NCI-H1436 (cell line): Measurements from ENCODE around the gene RNU2-1.
"Not testable (repeated sequence)": the region's sequence is repeated elsewhere in the genome, so short reads cannot be mapped to it uniquely, and the experiment has no call there.

Source experiments
- DNase-seq: peaks from one replicate; lab custom pipeline; 2025; lab: John Stamatoyannopoulos, UW

Gene RNU2-1

DNA sequence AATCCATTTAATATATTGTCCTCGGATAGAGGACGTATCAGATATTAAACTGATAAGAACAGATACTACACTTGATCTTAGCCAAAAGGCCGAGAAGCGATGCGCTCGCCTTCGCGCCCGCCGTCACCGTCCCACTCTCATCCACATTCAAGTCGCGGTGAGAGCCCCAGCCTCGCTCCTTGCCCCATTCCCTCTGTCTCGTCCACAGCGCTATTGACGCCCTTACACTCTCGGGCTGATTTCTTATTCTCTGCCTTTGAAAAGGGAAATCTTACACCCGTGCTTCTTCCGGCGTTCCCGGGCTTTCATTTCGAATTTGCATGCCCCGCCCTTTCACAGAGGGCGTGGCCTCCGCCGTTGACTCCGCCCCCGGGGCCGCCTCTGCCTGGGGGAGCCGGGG is at the start of gene RNU2-1:
RNU2-1 (minus strand) TSS at position 101 of the 400 bp plus-strand sequence.
- DNase-seq: not testable (repeated sequence)

DNA sequence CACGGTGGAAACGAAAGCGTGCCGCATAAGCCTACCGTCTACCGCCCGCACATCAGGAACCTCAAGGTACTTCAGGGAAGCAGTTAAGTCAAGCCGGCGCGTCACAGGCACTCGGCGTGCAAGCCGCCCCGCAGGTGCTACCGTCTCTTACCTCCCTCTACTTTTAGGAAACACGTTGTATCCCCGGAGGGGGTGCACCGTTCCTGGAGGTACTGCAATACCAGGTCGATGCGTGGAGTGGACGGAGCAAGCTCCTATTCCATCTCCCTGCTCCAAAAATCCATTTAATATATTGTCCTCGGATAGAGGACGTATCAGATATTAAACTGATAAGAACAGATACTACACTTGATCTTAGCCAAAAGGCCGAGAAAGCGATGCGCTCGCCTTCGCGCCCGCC is 39.1 kb upstream of the RNU2-1 start:
- DNase-seq: not testable (repeated sequence)

DNA sequence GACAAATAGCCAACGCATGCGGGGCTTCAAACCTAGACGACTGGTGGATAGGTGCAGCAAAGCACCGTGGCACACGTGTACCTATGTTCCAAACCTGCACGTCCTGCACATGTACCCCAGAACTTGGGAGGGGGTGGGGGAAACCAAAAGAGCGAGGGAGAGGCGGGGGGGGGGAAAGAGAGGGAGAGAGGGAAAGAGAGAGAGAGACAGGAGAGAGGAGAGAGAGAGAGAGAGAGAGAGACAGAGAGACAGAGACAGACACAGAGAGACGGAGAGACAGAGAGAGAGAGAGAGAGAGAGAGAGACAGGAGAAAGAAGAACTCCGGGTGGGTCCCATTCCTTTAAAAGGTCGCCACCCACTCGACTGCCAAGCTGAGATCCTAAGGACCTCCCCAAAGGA is 38.7 kb upstream of the RNU2-1 start:
- not testable (repeated sequence) for DNase-seq

DNA sequence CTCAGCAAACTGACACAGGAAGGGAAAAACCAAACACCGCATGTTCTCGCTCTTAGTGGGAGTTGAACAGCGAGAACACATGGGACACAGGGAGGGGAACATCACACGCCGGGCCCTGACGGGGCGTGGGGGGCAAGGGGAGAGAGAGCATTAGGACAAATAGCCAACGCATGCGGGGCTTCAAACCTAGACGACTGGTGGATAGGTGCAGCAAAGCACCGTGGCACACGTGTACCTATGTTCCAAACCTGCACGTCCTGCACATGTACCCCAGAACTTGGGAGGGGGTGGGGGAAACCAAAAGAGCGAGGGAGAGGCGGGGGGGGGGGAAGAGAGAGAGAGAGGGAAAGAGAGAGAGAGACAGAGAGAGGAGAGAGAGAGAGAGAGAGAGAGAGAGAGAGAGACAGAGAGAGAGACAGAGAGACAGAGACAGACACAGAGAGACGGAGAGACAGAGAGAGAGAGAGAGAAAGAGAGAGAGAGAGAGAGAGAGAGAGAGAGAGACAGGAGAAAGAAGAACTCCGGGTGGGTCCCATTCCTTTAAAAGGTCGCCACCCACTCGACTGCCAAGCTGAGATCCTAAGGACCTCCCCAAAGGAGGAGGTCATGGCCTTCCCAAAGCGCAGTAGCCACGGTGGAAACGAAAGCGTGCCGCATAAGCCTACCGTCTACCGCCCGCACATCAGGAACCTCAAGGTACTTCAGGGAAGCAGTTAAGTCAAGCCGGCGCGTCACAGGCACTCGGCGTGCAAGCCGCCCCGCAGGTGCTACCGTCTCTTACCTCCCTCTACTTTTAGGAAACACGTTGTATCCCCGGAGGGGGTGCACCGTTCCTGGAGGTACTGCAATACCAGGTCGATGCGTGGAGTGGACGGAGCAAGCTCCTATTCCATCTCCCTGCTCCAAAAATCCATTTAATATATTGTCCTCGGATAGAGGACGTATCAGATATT is 37.1 kb upstream of the RNU2-1 start:
- not testable (repeated sequence) for DNase-seq

DNA sequence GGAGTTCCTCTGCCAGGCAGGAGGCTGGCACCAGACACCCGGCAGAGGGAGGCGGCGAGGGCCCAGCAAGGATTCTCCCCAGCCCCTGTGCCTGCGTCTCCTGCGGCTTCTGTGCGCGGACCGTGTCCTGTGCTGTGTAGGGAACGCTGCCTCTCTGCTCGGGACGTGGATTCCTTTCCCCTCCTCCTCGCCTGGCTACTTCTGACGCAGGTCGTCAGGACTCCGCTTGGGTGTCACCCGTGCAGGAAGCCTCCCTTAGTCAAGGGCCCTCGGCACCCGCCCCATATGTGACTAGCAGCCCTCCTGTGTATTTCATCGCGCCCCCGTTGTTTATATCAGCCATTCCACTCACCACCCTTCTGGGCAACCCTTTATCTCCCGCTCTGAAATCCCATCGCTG is 12.7 kb upstream of the RNU2-1 start:
- not testable (repeated sequence) for DNase-seq

DNA sequence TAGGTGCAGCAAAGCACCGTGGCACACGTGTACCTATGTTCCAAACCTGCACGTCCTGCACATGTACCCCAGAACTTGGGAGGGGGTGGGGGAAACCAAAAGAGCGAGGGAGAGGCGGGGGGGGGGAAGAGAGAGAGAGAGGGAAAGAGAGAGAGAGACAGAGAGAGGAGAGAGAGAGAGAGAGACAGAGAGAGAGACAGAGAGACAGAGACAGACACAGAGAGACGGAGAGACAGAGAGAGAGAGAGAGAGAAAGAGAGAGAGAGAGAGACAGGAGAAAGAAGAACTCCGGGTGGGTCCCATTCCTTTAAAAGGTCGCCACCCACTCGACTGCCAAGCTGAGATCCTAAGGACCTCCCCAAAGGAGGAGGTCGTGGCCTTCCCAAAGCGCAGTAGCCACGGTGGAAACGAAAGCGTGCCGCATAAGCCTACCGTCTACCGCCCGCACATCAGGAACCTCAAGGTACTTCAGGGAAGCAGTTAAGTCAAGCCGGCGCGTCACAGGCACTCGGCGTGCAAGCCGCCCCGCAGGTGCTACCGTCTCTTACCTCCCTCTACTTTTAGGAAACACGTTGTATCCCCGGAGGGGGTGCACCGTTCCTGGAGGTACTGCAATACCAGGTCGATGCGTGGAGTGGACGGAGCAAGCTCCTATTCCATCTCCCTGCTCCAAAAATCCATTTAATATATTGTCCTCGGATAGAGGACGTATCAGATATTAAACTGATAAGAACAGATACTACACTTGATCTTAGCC is 7.0 kb upstream of the RNU2-1 start:
- DNase-seq: not testable (repeated sequence)

DNA sequence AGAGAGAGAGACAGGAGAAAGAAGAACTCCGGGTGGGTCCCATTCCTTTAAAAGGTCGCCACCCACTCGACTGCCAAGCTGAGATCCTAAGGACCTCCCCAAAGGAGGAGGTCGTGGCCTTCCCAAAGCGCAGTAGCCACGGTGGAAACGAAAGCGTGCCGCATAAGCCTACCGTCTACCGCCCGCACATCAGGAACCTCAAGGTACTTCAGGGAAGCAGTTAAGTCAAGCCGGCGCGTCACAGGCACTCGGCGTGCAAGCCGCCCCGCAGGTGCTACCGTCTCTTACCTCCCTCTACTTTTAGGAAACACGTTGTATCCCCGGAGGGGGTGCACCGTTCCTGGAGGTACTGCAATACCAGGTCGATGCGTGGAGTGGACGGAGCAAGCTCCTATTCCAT is 5.8 kb upstream of the RNU2-1 start:
- DNase-seq: not testable (repeated sequence)

DNA sequence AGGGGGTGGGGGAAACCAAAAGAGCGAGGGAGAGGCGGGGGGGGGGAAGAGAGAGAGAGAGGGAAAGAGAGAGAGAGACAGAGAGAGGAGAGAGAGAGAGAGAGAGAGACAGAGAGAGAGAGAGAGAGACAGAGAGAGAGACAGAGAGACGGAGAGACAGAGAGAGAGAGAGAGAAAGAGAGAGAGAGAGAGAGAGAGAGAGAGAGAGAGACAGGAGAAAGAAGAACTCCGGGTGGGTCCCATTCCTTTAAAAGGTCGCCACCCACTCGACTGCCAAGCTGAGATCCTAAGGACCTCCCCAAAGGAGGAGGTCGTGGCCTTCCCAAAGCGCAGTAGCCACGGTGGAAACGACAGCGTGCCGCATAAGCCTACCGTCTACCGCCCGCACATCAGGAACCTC is 514 bp downstream of the RNU2-1 start:
- DNase-seq: not testable (repeated sequence)

DNA sequence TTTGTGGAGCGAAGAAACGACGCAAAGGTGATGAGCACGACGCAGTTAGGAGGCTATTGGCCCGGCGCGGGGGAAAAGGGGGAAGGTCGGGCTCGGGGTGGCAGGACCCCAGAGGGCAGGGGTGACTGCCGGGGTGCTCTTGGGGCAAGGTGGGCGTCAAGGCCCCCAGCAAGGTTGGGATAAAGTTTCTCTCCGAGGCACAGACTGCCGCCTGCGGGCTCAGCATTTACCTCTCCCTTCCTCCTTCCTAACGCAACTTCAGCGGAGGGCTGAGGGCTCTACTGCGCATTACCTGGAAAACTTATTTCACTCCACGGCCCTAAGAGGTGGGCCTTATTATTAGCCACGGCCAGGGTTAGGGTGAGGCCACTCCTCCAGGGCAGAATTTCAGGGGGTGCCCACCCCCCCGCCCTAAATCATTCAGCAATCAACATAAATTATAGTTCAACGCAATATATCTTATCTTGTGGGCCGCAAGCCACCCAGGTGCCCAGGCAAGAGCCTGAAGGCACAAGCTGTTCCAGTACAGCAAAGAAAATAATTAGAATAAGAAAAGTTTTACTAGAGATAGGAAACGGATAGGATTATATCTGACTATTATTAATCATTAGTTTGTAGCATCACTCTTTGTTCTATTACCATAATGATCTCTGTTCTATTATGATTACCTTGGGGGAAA is 1.6 kb downstream of the RNU2-1 start:
- not testable (repeated sequence) for DNase-seq

DNA sequence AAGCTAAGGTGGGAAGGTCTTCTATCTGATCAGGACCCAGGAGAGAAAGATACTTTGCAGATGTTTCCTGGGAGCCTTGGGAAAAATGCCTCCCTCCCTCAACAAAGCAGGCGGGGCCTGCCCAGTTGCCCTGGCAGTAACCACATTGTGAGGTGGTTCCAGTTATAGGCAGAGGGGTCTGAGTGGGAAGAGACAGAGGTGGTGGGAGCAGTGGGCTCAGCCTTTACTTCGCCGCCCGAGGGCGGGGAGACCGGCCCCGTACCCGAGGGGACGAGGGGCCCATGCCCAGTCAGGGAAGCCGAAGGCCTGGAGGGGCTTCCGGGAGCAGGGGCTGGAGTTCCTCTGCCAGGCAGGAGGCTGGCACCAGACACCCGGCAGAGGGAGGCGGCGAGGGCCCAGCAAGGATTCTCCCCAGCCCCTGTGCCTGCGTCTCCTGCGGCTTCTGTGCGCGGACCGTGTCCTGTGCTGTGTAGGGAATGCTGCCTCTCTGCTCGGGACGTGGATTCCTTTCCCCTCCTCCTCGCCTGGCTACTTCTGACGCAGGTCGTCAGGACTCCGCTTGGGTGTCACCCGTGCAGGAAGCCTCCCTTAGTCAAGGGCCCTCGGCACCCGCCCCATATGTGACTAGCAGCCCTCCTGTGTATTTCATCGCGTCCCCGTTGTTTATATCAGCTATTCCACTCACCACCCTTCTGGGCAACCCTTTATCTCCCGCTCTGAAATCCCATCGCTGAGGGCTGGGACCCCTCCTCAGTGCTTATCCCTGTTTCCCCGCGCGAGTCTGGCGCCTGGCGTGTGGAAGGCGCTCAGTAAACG is 2.4 kb downstream of the RNU2-1 start:
- DNase-seq: not testable (repeated sequence)

DNA sequence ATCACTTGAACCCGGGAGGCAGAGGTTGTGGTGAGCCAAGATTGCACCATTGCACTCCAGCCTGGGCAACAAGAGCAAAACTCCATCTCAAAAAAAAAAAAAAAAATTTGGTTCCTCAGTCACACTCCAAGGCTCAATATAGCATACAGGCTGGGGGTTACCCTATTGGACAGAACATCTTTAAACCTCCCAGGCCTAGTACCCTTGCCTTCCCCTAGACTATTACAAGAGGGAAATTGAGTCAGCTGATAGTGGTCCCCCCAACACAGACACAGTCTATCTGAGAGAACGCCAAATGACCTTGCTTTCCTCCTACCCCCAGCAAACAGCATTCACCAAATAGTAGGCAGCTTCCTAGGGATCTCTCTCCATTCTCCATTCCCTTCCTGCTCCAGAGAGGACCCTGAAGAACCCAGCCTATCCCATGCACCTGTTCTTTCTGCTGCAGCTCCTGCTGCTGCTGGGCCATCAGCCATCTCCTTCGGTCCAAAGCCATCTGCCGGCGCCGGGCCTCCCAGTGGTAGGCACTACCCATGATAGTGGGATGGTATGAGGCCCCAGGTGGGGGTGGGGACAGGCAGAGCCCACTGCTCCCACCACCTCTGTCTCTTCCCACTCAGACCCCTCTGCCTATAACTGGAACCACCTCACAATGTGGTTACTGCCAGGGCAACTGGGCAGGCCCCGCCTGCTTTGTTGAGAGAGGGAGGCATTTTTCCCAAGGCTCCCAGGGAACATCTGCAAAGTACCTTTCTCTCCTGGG is 5.6 kb downstream of the RNU2-1 start, which contains the start of gene CCDC200:
CCDC200 (minus strand) TSS at position 604 of the 763 bp plus-strand sequence; CDS start at position 535, 69 bp downstream.
- not testable (repeated sequence) for DNase-seq

DNA sequence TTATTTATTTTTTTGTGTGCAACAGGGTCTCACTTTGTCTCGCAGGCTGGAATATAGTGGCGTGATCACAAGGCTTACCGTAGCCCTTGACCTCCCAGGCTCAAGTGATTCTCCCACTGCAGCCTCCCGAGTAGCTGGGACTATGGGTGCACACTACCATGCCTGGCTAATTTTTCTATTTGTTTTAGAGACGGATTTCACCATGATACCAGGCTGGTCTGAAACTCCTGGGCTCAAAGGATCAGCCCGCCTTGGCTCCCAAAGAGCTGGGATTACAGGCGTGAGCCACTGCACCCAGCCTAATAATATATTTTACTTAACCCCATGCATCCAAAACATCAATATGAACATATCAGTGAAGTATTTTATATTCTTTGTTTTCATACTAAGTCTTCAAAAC is 7.4 kb downstream of the RNU2-1 start:
- DNase-seq: no peak

DNA sequence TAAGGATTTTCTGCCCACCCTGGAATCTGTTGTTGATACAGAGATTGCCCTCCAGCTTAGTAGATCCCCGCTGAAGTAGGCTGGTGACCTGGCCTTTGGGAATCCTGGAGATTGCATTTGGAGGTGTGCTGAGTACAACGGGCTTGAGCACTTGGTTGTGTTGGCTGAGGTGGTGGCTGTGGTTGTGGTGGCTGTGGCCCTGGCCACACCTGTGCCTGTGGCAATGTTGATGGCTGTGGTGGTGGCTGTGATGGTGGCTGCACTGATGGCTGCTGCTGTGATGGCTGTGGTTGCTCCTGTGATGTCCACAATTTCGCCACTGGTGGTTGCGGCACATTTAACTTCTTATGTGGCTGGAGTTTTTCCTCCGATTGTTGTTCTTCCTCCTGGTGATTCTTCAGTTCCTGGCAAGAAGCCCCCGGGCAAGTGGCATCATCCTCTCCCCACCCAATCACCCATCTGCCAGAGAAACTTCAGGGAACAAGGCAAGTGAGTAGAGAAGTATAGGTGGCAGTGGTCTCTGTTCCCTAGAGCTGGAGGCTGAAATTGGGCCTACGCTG is 9.6 kb downstream of the RNU2-1 start:
- DNase-seq: no peak

DNA sequence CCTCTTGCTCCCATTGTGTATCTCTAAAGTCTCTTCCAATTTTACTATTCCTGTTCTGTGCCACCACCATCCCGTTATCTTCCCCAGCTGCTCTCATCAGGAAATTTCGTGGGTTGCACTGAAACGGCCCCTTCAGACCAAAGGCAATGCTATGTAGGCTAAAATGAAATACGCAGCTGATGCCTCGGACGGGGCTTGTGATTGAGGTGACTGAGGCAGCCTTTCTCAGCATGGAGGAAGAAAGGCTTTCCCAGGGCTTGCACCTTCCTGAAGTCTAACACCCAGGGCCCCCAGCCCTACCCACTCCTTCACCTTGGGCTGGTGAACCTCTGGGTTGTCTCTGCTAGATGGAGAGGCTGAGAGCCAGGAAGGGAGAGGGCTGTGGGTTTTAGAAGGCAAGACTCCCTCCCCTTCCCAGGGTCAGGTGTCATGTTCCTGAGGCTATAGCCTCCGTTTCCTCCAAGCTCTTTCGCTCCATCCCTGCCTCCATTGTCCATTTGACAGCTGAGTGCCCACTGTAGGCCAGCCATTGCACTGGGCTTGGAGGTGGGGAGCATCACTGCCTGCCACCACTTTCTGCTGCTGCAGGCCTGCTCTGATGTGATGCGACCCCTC is 13.2 kb downstream of the RNU2-1 start:
- no peak for DNase-seq

DNA sequence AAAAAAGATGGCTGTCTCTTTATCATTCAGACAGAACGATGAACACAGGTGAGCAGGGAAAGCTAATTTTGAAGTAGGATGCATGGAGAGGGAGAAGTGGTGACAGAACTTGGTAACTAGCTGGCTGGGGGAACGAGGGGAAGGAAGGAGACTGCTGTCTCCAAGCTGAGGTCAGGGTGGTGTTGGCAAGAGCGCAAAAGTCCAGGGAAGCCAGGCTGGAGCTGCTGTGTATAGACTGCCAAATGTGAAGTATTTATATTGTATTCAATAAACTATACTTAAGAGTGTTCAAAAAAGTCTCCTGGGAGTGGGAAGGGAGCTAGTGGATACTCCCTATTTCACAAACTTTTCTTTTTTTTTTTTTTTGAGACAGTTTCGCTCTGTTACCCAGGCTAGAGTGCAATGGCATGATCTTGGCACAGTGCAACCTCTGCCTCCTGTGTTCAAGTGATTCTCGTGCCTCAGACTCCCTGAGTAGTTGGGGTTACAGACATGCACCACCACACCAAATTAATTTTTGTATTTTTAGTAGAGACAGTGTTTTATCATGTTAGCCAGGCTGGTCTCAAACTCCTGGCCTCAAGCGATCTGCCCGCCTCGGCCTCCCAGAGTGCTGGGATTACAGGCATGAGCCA is 13.9 kb downstream of the RNU2-1 start:
- no peak for DNase-seq

DNA sequence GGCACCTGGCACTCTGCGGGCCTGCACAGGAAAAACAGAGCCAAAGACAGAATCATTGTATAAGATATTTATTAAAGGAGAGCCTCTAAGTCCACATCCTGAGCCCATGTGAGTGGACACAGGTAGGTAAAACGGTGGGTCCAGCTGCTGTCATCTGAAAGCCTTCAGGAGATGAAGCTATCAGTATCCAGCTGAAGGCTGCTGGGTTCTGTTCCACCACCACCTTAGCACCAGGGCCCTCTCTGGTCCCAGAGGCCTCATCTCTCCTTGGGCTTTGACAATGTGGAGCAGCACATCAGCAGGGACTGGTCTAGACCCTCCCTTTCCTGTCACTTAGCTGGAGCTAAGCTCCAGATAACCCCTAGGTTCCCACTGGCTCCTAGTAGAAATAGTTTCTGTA is 14.8 kb downstream of the RNU2-1 start:
- DNase-seq: no peak

DNA sequence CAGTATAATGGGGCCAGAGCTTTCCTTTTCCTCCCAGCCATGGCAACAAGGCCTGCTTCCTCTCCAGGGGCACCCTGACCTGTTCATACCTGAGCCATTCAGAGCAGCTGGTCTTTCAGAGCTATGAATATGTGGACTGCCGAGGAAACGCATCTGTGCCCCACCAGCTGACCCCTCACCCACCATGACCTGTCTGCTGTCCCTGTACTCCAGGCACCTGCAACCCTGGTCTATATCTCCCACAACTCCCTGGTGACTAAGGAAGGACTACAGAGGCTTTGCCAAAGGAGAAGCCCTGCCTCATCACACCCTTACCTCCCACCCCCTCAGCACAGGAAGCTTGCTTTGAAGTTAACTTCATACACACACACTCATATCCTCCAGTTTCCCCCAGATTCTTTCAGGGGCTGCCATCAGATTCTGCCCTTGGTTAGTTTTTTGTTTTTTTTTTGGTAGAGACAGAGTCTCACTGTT is 16.1 kb downstream of the RNU2-1 start:
- DNase-seq: no peak

DNA sequence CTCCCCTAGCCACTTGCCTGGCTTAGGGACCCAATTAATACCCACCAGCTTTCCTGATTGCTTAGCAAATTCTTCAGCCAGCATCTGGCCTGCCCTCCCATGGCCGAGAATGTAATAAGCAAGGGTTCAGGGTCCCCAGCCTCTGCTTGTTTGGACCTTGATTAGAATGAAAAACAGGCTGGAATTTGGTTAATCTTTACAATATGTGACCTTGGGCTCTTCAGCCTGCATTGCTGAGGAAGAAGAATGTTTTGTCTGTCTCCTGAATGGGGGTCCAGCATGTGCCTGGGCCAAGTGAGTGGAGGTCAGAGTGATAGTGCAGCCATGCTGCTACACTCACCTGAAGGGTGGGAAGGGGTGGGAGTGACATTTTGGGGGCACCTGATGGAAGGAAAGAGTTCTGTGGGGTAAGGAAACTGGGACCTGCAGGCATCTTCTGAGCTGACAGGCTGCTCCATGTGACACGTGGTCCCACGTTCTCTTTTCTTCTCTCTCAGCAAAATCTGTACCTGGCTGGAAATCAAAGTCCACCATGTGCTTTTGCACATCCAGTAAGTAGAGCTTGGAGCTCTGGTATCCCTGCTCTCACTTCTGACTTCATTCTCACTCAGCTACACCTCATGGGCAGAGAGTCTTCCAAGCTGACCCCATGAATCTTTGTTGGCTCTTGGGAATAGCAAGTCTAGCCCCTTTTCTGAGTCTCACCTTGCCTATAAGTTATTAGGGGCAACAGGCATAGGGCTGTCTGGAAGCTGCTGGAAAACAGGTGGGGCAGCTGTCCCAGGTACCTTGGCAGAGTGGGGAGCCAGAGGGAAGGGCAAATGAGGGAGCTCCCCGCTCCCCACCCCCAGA is 16.8 kb downstream of the RNU2-1 start:
- DNase-seq: no peak
